UCSD-AML1 (cell line): ENCODE data around the gene MRPL3.

Experiments
- DNase-seq: peaks from one replicate; lab custom pipeline; 2025; ENCODE audit not compliant: unreplicated experiment; lab: John Stamatoyannopoulos, UW

MRPL3 gene

GRCh38 chr3:131421301-131421700 is 81.5 kb downstream of the MRPL3 start:
- DNase-seq = no peak

GRCh38 chr3:131417751-131418150 is 85.0 kb downstream of the MRPL3 start:
- no peak for DNase-seq
